HG03039 (cell line): ENCODE measurements around the gene PTPRF.

Experiments
- ATAC-seq: cut with Tn5 transposase; IDR thresholded peaks from one replicate; pipeline ENCODE4 v1.9.1; 2021; ENCODE audit warnings: mild to moderate bottlenecking, moderate library complexity; ENCODE audit not compliant: unreplicated experiment

PTPRF gene

GRCh38 chr1:43550598-43551246 is 20.0 kb downstream of the PTPRF start:
- no peak for ATAC-seq

GRCh38 chr1:43551396-43551888 is 20.8 kb downstream of the PTPRF start:
- ATAC-seq: no peak

DNA sequence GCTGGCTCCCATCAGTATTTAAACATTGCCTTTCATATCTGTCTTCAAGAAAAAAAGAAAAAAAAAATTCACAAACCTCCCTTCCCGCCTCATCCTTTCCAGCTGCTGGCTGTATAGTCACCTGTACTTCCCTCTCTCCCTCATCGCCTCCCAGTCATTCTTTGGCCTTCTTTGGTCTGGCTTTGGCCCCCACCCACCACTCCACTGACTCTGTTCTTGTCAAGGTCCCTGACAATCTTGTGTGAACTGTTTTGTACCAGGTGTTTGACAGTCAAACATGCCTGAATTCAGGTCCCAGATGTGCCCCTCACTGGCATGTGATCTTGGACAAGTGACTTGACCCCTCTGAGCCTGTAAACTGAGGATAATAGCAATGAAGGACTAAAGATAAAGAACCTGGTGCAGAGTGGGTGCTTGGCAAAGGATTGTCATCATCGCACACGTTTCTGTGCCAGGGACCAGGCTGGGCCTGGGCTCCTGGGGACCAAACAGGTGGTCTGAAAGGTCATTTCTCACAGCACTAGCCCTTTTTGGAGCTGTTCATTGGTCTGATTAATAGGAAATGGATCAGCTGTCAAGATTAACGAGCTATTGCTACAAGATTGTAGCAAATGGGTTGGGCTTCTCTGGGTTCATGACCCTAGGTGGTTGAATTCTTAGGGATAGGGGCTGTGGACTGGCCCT is 21.5 kb downstream of the PTPRF start:
- no peak for ATAC-seq

- no peak for ATAC-seq
Observed at GRCh38 chr1:43552813-43553212, 22.1 kb downstream of the PTPRF start.

- no peak for ATAC-seq
Observed at GRCh38 chr1:43554444-43554992, 23.8 kb downstream of the PTPRF start.

DNA sequence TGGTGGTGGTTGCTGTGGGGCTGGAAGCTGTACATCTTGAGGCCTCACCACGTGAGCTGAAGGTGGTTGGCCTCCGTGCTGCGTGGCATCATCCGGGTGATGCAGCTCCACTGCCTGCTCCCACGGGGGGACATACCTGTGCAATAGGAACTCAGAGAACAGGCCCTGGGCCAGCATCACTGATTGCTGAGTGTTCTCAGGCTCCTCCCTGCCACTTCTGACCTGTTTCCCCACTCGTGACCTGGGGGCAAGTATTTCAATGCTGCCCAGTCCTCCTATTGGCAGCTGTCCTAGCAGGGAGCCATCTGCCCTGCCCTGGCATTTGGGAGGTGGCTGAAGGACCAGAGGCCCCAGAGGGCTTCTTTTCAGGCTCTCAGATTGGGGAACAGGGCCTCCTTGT is 26.1 kb downstream of the PTPRF start:
- ATAC-seq: no peak

GRCh38 chr1:43557744-43558245 is 27.1 kb downstream of the PTPRF start:
- no peak for ATAC-seq

DNA sequence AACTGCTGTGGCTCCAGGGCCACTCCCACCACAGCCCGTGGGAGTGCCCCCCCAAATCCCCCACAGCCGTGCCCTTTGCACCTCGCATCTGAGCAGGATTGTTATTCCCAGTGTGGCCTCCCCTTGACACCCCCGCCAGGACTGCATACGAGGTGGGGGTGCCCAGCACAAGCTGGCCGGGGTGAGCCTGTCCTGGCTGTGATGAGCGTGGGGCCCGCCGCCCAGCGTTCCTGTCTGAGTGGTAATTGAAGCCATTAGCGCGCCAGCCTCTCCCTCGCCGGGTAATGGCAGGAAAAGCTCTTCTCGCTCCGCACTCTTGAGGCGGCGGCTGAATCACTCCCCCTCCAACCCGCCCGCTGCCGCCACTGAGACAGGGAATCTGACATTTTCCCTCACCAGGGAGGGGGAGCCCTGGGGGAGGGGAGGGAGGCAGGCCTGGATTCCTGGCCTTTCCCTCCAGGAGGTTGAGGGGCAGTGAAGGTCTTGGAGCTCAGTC is 27.7 kb downstream of the PTPRF start:
- ATAC-seq: no peak

DNA sequence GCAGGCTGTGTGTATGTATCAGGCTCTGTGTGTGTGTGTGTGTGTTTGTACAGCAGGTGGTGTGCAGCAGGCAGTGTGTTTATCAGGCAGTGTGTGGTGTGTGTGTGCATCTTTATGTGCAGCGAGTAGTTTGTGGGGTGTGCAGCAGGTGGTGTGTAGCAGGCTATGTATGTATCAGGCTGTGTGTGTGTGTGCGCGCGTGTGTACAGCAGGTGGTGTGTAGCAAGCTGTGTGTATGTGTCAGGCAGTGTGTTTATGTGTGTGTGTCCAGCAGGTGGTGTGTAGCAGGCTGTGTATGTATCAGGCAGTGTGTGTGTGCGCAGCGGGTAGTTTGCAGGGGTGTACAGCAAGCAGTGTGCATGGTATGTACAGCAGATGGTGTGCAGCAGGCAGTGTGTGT is 29.0 kb downstream of the PTPRF start:
- ATAC-seq: no peak

- no peak for ATAC-seq
Observed at GRCh38 chr1:43560286-43560685, 29.6 kb downstream of the PTPRF start.

DNA sequence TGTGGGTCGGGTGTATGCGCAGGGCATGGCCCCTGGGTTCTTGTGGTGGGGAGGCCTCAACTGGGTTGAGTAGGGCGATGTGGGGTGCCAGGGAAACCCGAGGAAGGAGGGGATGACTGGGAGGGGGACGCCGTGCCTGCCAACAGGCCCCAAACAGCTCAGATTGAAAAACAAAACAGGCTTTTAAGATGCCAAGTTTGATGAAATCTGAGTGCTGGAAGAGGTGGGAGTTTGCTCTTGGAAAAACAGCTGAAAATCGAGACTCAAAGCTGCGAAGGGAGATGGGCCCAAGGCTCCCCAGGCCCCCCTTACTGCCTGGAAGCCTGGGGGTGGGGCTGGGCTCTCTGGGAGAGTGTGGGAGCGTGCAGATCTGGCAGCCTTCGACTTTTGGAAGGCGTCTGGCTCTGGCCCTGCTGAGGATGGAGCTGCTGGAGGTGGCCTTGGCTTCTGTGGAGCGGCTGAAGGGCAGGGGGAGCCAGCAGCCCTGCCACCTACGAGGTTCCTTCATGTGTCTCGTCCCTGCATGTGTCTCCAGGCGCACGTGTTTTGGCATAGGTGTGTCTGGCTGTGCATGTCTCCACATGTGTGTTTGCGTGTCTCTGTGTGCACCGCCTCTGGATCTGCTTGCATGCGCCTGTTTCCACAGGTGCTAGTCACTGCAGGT is 33.3 kb downstream of the PTPRF start:
- ATAC-seq: no peak

DNA sequence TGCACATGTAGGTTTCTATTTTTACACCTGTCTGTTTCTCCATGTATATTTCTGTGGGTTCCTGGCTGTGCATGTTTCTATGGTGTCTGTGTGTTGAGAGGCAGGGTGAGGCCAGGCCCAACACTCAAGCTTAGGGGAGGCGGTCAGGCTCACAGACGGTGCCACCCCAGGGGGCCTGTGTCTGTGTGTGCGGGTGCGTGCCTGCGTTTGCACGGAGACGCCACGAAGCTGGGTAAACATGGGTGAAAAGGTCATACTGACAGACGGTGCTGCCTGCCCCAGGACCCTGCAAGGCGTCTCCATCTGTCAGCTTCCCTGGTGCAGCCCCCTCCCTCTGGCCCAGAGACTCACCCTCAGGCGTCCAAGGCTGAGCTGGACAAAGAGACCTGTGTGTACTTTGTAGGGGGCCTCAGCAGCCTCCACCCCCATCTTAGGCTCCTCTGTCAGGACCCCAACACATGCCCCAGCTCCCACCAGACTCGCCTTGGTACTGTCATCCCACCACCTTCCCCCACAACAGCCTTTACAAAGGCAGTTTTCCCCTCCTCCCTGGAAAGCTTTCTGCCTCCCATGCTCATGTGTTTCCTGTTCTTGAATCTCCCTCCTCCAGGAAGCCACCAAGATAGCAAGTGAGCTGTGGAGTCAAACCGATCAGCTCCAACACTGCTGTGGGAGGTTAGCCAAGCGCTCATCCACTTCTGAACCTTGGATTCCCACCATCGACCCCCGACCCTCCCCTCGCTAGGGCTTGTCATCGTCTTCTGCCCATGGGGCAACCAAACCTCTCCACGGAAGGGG is 34.1 kb downstream of the PTPRF start:
- ATAC-seq: no peak

DNA sequence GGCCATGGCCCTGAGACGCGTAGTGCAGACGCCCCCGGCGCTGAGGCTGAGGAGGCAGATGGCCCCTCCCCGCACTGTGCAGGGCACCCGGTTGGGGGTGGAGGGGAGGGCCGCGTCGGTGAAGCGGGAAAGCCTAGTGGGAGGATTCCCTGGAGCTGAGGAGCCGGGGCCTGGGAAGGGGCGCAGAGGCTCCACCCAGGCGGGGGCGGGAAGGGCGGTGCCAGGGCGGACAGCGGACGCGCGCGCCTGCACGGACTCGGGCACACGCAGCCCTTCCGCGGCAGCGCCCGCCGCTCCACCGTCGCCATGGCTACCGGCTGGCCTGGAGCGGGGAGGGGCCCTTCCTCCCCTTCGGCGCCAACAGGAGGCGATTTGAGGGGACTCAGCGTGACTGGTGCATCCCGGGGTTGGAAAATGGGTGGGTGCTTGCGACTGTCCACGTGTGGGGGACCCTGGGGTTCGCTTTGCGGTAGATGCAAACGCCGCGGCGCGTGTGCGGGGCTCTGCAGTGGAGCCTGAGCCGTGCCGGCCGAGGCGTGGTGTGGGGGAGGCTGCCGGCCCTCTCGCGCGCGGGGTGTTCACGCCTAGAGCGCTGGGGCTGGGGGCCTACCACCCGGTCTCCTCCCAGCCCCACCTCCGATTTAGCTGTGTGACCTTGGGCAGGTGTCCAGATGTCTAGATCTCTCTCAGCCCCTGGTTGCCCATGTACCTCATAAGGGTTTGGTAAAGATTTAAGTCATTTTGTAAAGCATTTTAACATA is 35.1 kb downstream of the PTPRF start:
- no peak for ATAC-seq

- no peak for ATAC-seq
Observed at GRCh38 chr1:43566382-43567044, 35.8 kb downstream of the PTPRF start.

GRCh38 chr1:43569175-43569574 is 38.5 kb downstream of the PTPRF start:
- ATAC-seq: no peak

- ATAC-seq: no peak
Observed at GRCh38 chr1:43570277-43570676, 39.6 kb downstream of the PTPRF start.

DNA sequence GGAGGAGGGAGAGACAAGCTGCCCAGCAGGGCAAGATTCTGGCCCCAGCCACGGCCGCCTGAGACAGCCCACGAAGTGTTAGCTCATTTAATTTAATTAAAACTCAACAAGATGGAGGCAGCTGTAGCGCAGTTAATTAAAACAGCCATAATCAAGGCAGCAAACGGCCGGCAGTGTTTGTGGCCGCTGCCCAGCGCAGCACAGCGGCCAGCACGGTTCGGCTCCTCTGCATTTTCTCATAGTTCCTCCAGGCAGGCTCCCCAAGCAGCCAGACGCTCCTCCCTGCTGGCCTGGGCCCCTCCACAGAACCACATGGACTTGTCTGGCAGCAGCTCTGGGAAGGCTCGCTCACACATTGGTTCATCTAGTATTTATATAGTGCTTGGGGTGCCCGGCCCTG is 40.0 kb downstream of the PTPRF start:
- ATAC-seq: no peak

DNA sequence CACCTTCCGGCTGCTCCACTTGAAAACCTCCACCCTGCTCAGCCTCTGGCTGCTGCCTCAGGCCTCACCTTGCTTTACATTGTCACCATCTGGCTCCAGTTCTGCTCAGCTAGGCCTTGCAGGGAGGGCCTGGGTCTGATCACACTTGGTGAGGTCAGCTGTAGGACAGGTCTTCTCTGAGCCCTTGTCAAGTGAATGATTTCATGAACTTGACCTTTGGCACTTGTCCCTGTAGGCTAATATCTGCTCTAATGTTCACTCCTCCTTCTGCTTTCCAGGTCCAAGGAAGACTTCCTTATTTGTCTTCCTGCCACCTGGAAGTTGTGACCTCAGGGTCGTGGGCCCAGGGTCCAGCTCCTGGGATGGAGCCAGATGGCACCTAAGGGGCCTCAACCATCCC is 41.4 kb downstream of the PTPRF start:
- ATAC-seq: no peak

DNA sequence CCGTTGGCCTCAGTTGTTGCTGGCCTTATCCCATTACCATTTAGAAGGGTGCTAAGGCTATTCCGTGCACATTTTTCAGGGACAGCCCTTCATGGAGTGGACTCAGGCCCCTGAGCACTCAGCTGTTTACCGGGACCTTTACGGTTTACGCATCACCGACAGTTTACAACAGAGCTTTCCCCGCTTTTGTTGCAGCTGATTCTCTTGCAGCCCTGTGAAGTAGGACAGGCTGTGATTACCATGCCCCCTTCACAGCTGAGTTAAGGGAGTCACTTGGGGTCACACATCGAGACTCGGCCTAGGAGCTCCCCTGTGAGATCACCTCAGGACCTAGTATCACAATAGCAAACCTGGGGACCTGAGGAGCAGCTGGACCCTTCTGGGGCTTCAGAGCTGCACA is 41.9 kb downstream of the PTPRF start:
- no peak for ATAC-seq
